HG03025 (cell line): ENCODE measurements around the gene PCSK7.

Source experiments
- ATAC-seq: cut with Tn5 transposase; IDR thresholded peaks from one replicate; pipeline ENCODE4 v1.9.1; 2021; ENCODE audit warnings: mild to moderate bottlenecking, moderate library complexity; ENCODE audit not compliant: unreplicated experiment, low FRiP score

Gene PCSK7

DNA sequence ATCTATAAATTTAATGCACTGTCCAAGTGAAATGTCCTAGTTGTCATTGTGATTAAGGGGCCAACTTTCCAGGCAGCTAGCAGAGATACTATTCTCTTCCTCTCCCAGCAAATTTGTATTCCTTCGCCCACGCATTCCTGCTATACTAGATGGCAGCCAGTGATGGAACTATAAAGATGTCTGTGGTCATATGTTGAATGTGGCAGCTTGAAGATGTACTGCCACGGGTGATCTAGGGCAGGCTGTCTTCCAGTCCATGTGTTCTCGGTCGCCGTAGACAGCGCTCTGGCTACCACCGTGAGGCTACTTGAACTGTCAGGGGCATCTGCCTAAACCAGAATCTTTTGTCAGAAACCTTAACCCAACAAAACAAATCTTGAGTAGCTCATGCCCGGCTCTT is 61.7 kb downstream of the PCSK7 start:
- no peak for ATAC-seq

DNA sequence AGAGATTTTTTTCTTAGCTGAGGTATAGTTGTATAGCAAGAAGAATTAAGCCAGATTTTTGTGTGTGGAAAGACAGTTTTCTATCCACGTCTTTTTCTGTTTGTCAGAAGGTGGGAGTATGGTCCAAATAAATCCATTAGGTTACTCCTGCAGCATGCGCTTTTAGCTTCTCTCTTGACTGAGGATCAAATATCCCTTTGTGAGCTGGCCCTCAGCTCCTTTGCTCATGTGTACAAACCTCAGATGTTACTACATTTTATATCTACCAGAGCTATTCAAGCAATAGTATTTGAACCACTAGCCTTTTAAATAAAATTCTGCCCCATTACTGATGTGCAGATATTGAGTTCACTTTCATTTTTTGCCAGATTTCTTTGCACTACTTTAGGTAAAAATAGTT is 62.1 kb downstream of the PCSK7 start:
- no peak for ATAC-seq

GRCh38 chr11:117166491-117166890 is 65.4 kb downstream of the PCSK7 start:
- no peak for ATAC-seq

DNA sequence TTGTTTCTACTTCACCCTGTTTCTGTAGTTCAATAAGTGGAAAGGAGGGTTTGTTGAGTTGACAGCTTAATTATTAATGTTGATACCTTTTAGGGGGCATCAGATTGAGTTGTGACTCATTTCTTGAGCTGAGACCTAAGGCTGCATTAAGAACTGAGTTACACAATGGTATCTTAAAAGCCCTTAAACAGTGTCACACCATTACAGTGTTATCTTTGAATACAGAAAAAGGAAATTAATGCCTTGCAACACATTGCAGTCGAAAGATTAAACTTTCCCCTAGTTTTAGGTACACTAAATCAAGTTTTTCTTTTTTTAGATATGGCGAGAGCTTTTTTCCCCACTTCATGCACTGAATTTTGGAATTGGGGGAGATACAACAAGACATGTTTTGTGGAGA is 71.0 kb downstream of the PCSK7 start:
- no peak for ATAC-seq

GRCh38 chr11:117159892-117160291 is 72.0 kb downstream of the PCSK7 start:
- ATAC-seq: no peak

DNA sequence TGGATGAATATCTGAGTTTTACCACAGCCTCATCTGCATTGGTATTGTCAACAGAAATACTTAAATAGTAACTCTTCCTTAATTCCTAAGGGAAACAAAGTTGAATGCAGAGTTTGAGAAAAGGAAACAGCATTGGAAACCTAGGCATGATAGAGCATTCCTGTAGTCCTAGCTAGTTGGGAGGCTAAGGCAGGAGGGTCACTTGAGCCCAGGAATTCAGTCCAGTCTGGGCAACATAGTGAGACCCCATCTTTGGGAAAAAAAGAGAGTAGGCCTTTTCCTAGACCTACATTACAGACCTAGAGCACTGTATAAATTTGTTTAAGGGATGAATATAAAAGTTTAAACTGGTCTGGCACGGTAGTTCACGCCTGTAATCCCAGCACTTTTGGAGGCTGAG is 74.4 kb downstream of the PCSK7 start:
- ATAC-seq: no peak

- ATAC-seq: no peak
Observed at GRCh38 chr11:117154468-117154867, 77.4 kb downstream of the PCSK7 start.
